ENCODE results near the gene LSAMP.

The LSAMP gene

GRCh38 chr3:115982108-115982507 is 463.2 kb downstream of the LSAMP start:
- no peak overlapping the region for H3K4me3 ChIP-seq (ENCODE audit: low read length, poor library complexity, severe bottlenecking)
- no peaks in the 10 kb centered on the region for H3K79me2 ChIP-seq (ENCODE audit: insufficient read depth, low read length)
- H3K4me2 ChIP-seq (ENCODE audit: low read depth, low read length, poor library complexity, severe bottlenecking), result no peak overlapping the region
- no peaks in the 10 kb centered on the region for H3K4me1 ChIP-seq (ENCODE audit: insufficient read depth, low read length, poor library complexity, severe bottlenecking)
- no peaks in the 10 kb centered on the region for H3K9me2 ChIP-seq (replicated peaks; ENCODE audit: low read depth, low read length)
- no peaks in the 10 kb centered on the region for H4K20me1 ChIP-seq (ENCODE audit: insufficient read depth, low read length, poor library complexity, severe bottlenecking)
- no peaks in the 10 kb centered on the region for H3F3A ChIP-seq (ENCODE audit: low read depth)
- H3K9me3 ChIP-seq (ENCODE audit: insufficient read depth, low read depth, low read length), result no peaks in the 10 kb centered on the region; the same call in 1 of the 2 replicates
- no peak overlapping the region for H2AFZ ChIP-seq (ENCODE audit: low read length)
- no peak for TF ChIP-seq EZH2phosphoT487 (IDR thresholded peaks at IDR 0.05; ENCODE audit: borderline replicate concordance)
- TF ChIP-seq CTCF (conservative IDR thresholded peaks at IDR 0.05; ENCODE audit: low read length), result no peak
- H3K36me3 ChIP-seq (ENCODE audit: insufficient read depth, low read length), result no peaks in the 10 kb centered on the region
- H3K27me3 ChIP-seq (ENCODE audit: insufficient read depth, low read length, poor library complexity, severe bottlenecking), result no peaks in the 10 kb centered on the region
- H3K9ac ChIP-seq (ENCODE audit: low read depth, low read length, poor library complexity, severe bottlenecking), result no peak overlapping the region

GRCh38 chr3:115980709-115981108 is 464.6 kb downstream of the LSAMP start:
- H3K9ac ChIP-seq (ENCODE audit: low read depth, low read length, poor library complexity, severe bottlenecking), result no peak overlapping the region
- H3K4me2 ChIP-seq (ENCODE audit: low read depth, low read length, poor library complexity, severe bottlenecking), result no peak overlapping the region
- H2AFZ ChIP-seq (ENCODE audit: low read length), result no peak overlapping the region
- no peaks in the 10 kb centered on the region for H3K9me2 ChIP-seq (replicated peaks; ENCODE audit: low read depth, low read length)
- no peaks in the 10 kb centered on the region; the same call in 1 of the 2 replicates for H3K9me3 ChIP-seq (ENCODE audit: insufficient read depth, low read depth, low read length)
- no peaks in the 10 kb centered on the region for H4K20me1 ChIP-seq (ENCODE audit: insufficient read depth, low read length, poor library complexity, severe bottlenecking)
- no peaks in the 10 kb centered on the region for H3K79me2 ChIP-seq (ENCODE audit: insufficient read depth, low read length)
- no peaks in the 10 kb centered on the region for H3K27me3 ChIP-seq (ENCODE audit: insufficient read depth, low read length, poor library complexity, severe bottlenecking)
- no peaks in the 10 kb centered on the region for H3F3A ChIP-seq (ENCODE audit: low read depth)
- TF ChIP-seq EZH2phosphoT487 (IDR thresholded peaks at IDR 0.05; ENCODE audit: borderline replicate concordance) (no peak), CTCF (conservative IDR thresholded peaks at IDR 0.05; ENCODE audit: low read length) (no peak)
- H3K4me1 ChIP-seq (ENCODE audit: insufficient read depth, low read length, poor library complexity, severe bottlenecking), result no peaks in the 10 kb centered on the region
- no peak overlapping the region for H3K4me3 ChIP-seq (ENCODE audit: low read length, poor library complexity, severe bottlenecking)
- no peaks in the 10 kb centered on the region for H3K36me3 ChIP-seq (ENCODE audit: insufficient read depth, low read length)

- H3K4me1 ChIP-seq (ENCODE audit: insufficient read depth, low read length, poor library complexity, severe bottlenecking), result no peaks in the 10 kb centered on the region
- H2AFZ ChIP-seq (ENCODE audit: low read length), result no peak overlapping the region
- H3K36me3 ChIP-seq (ENCODE audit: insufficient read depth, low read length), result no peaks in the 10 kb centered on the region
- H4K20me1 ChIP-seq (ENCODE audit: insufficient read depth, low read length, poor library complexity, severe bottlenecking), result no peaks in the 10 kb centered on the region
- no peaks in the 10 kb centered on the region for H3K27me3 ChIP-seq (ENCODE audit: insufficient read depth, low read length, poor library complexity, severe bottlenecking)
- H3K9ac ChIP-seq (ENCODE audit: low read depth, low read length, poor library complexity, severe bottlenecking), result no peak overlapping the region
- H3F3A ChIP-seq (ENCODE audit: low read depth), result no peaks in the 10 kb centered on the region
- no peaks in the 10 kb centered on the region for H3K9me2 ChIP-seq (replicated peaks; ENCODE audit: low read depth, low read length)
- H3K79me2 ChIP-seq (ENCODE audit: insufficient read depth, low read length), result no peaks in the 10 kb centered on the region
- no peak overlapping the region for H3K4me3 ChIP-seq (ENCODE audit: low read length, poor library complexity, severe bottlenecking)
- TF ChIP-seq CTCF (conservative IDR thresholded peaks at IDR 0.05; ENCODE audit: low read length), result no peak
- TF ChIP-seq EZH2phosphoT487 (IDR thresholded peaks at IDR 0.05; ENCODE audit: borderline replicate concordance), result no peak
- no peaks in the 10 kb centered on the region; the same call in 1 of the 2 replicates for H3K9me3 ChIP-seq (ENCODE audit: insufficient read depth, low read depth, low read length)
- H3K4me2 ChIP-seq (ENCODE audit: low read depth, low read length, poor library complexity, severe bottlenecking), result no peak overlapping the region
Measured at GRCh38 chr3:115977866-115978265, 467.4 kb downstream of the LSAMP start.
